GM12878 (cell line): ENCODE measurements around the gene HSF5. TPM values are rescaled to one million over a fixed set of nuclear protein-coding genes. Genes with fewer than 3 reads are reported as not detected.

Experiments used
- ATAC-seq: fragments of 200-7000 bp; cut with Tn5 transposase; 3 replicates; pipeline ENCODE4 v1.9.1; 2020; ENCODE audit warnings: mild to moderate bottlenecking, moderate library complexity
- BruUV-seq: library from RNA; stranded (reverse); fragments of 400-500 nt; replicated peaks from 2 replicates; lab custom pipeline; 2021; lab: Mats Ljungman, UMichigan
- CTCF ChIA-PET: fragments of 300-600 bp; sonication (Branson Sonifier 250); formaldehyde crosslinking; extraction: SDS; loops from one replicate; lab custom pipeline; 2021; ENCODE audit warnings: inconsistent platforms; lab: Yijun Ruan, JAX
- POLR2A ChIA-PET: fragments of 350-600 bp; formaldehyde crosslinking; extraction: SDS; loops from one replicate; lab custom pipeline; 2021; ENCODE audit warnings: inconsistent platforms; lab: Charles Lee
- RAD21 ChIA-PET: fragments of 300-600 bp; sonication (Branson Sonifier 250); formaldehyde crosslinking; loops from one replicate; lab custom pipeline; 2023; ENCODE audit warnings: antibody characterized with exemption; ENCODE audit not compliant: unreplicated experiment; lab: Charles Lee
- SMC1A ChIA-PET: fragments of 300-600 bp; sonication (Branson Sonifier 250); formaldehyde crosslinking; loops from one replicate; lab custom pipeline; 2023; ENCODE audit not compliant: unreplicated experiment, uncharacterized antibody; lab: Charles Lee
- DNase-seq: peaks from one replicate; pipeline ENCODE4 v3.0.0-alpha.2; 2011; ENCODE audit warnings: low read depth, low spot score
- FAIRE-seq: peaks from 3 replicates; lab custom pipeline; 2011; peaks lifted over from hg19 to GRCh38; lab: Jason Lieb, UNC
- H2AFZ ChIP-seq: 2 replicates; pipeline ENCODE4 v1.6.0; 2011; ENCODE audit warnings: low read depth, low read length, control low read depth; ENCODE audit not compliant: control insufficient read depth
- H3K27ac ChIP-seq: 2 replicates; pipeline ENCODE4 v1.5.1; 2011; ENCODE audit warnings: control low read depth; ENCODE audit not compliant: control insufficient read depth, insufficient read depth
- H3K27me3 ChIP-seq, 2 experiments: replicated peaks in 1 of 2; 2 replicates each; pipeline versions ENCODE4 v1.6.0 to v1.6.1; 2011; ENCODE audit warnings: low read length in 1 of 2; ENCODE audit not compliant: control insufficient read depth in 2 of 2, insufficient read depth in 2 of 2
- H3K36me3 ChIP-seq, 2 experiments: 2 replicates each; pipeline ENCODE4 v1.5.1; 2011; ENCODE audit warnings: low read length in 1 of 2; ENCODE audit not compliant: control insufficient read depth in 2 of 2, insufficient read depth in 2 of 2
- H3K4me1 ChIP-seq: 2 replicates; pipeline ENCODE4 v1.6.1; 2011; ENCODE audit warnings: mild to moderate bottlenecking, low read length, moderate library complexity, mixed read lengths; ENCODE audit not compliant: control insufficient read depth, insufficient read depth
- H3K4me2 ChIP-seq: 2 replicates; pipeline ENCODE4 v1.6.0; 2011; ENCODE audit warnings: control low read depth; ENCODE audit not compliant: control insufficient read depth, insufficient read depth
- H3K4me3 ChIP-seq: fragments of 200-600 bp; sonication (generic); 2 replicates; pipeline ENCODE4 v1.5.1; 2016
- H3K79me2 ChIP-seq: 2 replicates; pipeline ENCODE4 v1.6.0; 2011; ENCODE audit warnings: low read length; ENCODE audit not compliant: control insufficient read depth, insufficient read depth
- H3K9ac ChIP-seq: 2 replicates; pipeline ENCODE4 v1.8.0; 2011; ENCODE audit warnings: low read length, control low read depth, mixed read lengths; ENCODE audit not compliant: control insufficient read depth, insufficient read depth
- H3K9me3 ChIP-seq: replicated peaks from 3 replicates; pipeline ENCODE4 v1.5.1; 2011; ENCODE audit warnings: mild to moderate bottlenecking, low read length; ENCODE audit not compliant: control insufficient read depth, insufficient read depth
- H4K20me1 ChIP-seq: 2 replicates; pipeline ENCODE4 v1.6.0; 2011; ENCODE audit not compliant: control insufficient read depth, insufficient read depth
- CREM ChIP-seq: IDR thresholded peaks from 2 replicates; pipeline ENCODE4 v1.6.1; 2014; ENCODE audit warnings: antibody characterized with exemption, low read depth
- EED ChIP-seq: sonication (generic); IDR thresholded peaks from 2 replicates; pipeline ENCODE4 v1.6.1; 2016; ENCODE audit warnings: antibody characterized with exemption, low read depth
- HDAC6 ChIP-seq: fragments of 200-600 bp; sonication (generic); IDR thresholded peaks from one replicate; pipeline ENCODE4 v1.8.0; 2017; ENCODE audit warnings: antibody characterized with exemption; ENCODE audit not compliant: unreplicated experiment
- IKZF1 ChIP-seq: fragments of 450-650 bp; conservative IDR thresholded peaks from 2 replicates; pipeline ENCODE4 v1.6.1; 2017; ENCODE audit warnings: antibody characterized with exemption, mild to moderate bottlenecking
- KLF5 ChIP-seq: fragments of 450-650 bp; IDR thresholded peaks from 2 replicates; pipeline ENCODE4 v1.6.1; 2014; ENCODE audit warnings: mild to moderate bottlenecking; ENCODE audit not compliant: partially characterized antibody
- MYB ChIP-seq: fragments of 150-350 bp; IDR thresholded peaks from 2 replicates; pipeline ENCODE4 v1.6.1; 2014; ENCODE audit warnings: mild to moderate bottlenecking, low read depth, low read length, borderline replicate concordance
- ZBED1 ChIP-seq: IDR thresholded peaks from 2 replicates; pipeline ENCODE4 v1.6.1; 2016; ENCODE audit warnings: borderline replicate concordance
- WGBS: methylation state at CpG from one replicate; pipeline ENCODE4 v1.1.6; 2016; ENCODE audit warnings: low lambda C conversion rate; ENCODE audit not compliant: insufficient replicate concordance, insufficient coverage; ENCODE audit errors: missing lambda C conversion rate; 5-methylcytosine and 5-hydroxymethylcytosine counted together
- in situ Hi-C: fragments of 300-500 bp; cut with MboI; formaldehyde crosslinking; loops from 9 replicates; pipeline ENCODE4 v1.14.3; 2018; ENCODE audit warnings: mixed read lengths
- intact Hi-C: fragments of 100-400 bp; cut with micrococcal nuclease; formaldehyde crosslinking; loops from one replicate; pipeline ENCODE4 v1.14.2; 2022; ENCODE audit not compliant: unreplicated experiment
- polyA plus RNA-seq, 11 experiments: library from polyadenylated mRNA; depleted of rRNA in 4 of 11; unstranded in 6 of 11; stranded (reverse) in 5 of 11; fragments of >200 nt; fragmentation: Nextera tagmentation in 4 of 11; fragmentation: Illumina TruSeq in 1 of 11; extraction: Ambion mirVana in 4 of 11; extraction: Trizol in 1 of 11; gene quantifications; 1 replicate in 1 of 11; 2 replicates in 10 of 11; pipeline versions ENCODE4 v1.2.1 to v1.2.3, GENCODE V29; 2011 to 2016; ENCODE audit warnings: inconsistent platforms in 2 of 11, missing spikeins in 2 of 11, low read depth in 1 of 11
- total RNA-seq, 4 experiments: library from RNA; depleted of rRNA in 3 of 4; stranded (reverse); fragments of >200 nt in 3 of 4; fragmentation: Illumina TruSeq in 1 of 4; extraction: Trizol in 1 of 4; gene quantifications; 2 replicates each; pipeline versions ENCODE4 v1.2.1 to v1.2.3, GENCODE V29; 2013 to 2021
- TF ChIP-seq, protein P1 (sequence below): fragments of 450-650 bp; IDR thresholded peaks from 2 replicates; pipeline ENCODE4 v1.6.1; 2017; ENCODE audit warnings: mild to moderate bottlenecking, moderate library complexity
- TF ChIP-seq, protein P2 (sequence below): fragments of 450-650 bp; IDR thresholded peaks from 2 replicates; pipeline ENCODE4 v1.6.1; 2018; ENCODE audit warnings: borderline replicate concordance, mild to moderate bottlenecking; ENCODE audit not compliant: partially characterized antibody

The HSF5 gene
- total and polyA plus RNA-seq, 10 of the 15 experiments (the other 5 are each of a cell fraction or from before 2014, with no cell fraction given) = 0.02 to 0.18 (median 0.06) TPM; not detected in 4

- Histone ChIP-seq H3K9me3 (no peaks in the 10 kb centered on the region), H3K4me2 (peak overlapping the region; percentile 79; the same call in 1 of the 2 replicates), H3K27ac (no peak overlapping the region), H3K9ac (no peak overlapping the region), H4K20me1 (no peaks in the 10 kb centered on the region), H3K36me3 (no peaks in the 10 kb centered on the region), H3K27me3 (peaks cover 4 to 6% of the 10 kb centered on the region in 2 experiments; a peak in 3 of 4 replicates), H3K79me2 (no peaks in the 10 kb centered on the region), H3K4me3 (peak overlapping the region; percentile 47; the same call in 1 of the 2 replicates), H3K4me1 (no peaks in the 10 kb centered on the region), H2AFZ (no peak overlapping the region)
- TF ChIP-seq, protein P1, sequence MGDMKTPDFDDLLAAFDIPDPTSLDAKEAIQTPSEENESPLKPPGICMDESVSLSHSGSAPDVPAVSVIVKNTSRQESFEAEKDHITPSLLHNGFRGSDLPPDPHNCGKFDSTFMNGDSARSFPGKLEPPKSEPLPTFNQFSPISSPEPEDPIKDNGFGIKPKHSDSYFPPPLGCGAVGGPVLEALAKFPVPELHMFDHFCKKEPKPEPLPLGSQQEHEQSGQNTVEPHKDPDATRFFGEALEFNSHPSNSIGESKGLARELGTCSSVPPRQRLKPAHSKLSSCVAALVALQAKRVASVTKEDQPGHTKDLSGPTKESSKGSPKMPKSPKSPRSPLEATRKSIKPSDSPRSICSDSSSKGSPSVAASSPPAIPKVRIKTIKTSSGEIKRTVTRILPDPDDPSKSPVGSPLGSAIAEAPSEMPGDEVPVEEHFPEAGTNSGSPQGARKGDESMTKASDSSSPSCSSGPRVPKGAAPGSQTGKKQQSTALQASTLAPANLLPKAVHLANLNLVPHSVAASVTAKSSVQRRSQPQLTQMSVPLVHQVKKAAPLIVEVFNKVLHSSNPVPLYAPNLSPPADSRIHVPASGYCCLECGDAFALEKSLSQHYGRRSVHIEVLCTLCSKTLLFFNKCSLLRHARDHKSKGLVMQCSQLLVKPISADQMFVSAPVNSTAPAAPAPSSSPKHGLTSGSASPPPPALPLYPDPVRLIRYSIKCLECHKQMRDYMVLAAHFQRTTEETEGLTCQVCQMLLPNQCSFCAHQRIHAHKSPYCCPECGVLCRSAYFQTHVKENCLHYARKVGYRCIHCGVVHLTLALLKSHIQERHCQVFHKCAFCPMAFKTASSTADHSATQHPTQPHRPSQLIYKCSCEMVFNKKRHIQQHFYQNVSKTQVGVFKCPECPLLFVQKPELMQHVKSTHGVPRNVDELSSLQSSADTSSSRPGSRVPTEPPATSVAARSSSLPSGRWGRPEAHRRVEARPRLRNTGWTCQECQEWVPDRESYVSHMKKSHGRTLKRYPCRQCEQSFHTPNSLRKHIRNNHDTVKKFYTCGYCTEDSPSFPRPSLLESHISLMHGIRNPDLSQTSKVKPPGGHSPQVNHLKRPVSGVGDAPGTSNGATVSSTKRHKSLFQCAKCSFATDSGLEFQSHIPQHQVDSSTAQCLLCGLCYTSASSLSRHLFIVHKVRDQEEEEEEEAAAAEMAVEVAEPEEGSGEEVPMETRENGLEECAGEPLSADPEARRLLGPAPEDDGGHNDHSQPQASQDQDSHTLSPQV = no peak
- no peak for TF ChIP-seq IKZF1
- TF ChIP-seq ZBED1 = no peak
- no peak for TF ChIP-seq MYB
- TF ChIP-seq CREM = no peak
- TF ChIP-seq, protein P2, sequence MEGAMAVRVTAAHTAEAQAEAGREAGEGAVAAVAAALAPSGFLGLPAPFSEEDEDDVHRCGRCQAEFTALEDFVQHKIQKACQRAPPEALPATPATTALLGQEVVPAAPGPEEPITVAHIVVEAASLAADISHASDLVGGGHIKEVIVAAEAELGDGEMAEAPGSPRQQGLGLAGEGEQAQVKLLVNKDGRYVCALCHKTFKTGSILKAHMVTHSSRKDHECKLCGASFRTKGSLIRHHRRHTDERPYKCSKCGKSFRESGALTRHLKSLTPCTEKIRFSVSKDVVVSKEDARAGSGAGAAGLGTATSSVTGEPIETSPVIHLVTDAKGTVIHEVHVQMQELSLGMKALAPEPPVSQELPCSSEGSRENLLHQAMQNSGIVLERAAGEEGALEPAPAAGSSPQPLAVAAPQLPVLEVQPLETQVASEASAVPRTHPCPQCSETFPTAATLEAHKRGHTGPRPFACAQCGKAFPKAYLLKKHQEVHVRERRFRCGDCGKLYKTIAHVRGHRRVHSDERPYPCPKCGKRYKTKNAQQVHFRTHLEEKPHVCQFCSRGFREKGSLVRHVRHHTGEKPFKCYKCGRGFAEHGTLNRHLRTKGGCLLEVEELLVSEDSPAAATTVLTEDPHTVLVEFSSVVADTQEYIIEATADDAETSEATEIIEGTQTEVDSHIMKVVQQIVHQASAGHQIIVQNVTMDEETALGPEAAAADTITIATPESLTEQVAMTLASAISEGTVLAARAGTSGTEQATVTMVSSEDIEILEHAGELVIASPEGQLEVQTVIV = no peak
- no peak for TF ChIP-seq KLF5
- TF ChIP-seq EED = no peak
- TF ChIP-seq HDAC6 = no peak
- ATAC-seq (no peak), DNase-seq (no peak), FAIRE-seq (no peak)
- SMC1A ChIA-PET = interaction anchor here (1.7 kb wide), 1 partner anchor 35 kb away, joined by 4 read pairs; no protein-coding TSS in a partner anchor
- WGBS = 54% methylated on average over 3 of the region's 3 CpGs
- no TSS peak for BruUV-seq
- POLR2A ChIA-PET = interaction anchor here (0.9 kb wide), 1 partner anchor 15 kb away, joined by 3 read pairs; no protein-coding TSS in a partner anchor
- intact Hi-C loops (no loop called here), in situ Hi-C loops (no loop called here)
- CTCF ChIA-PET = interaction anchor here (0.5 to 2.6 kb wide), 3 partner anchors 14 to 696 kb away, joined by 3 to 12 read pairs (median 5); no protein-coding TSS in a partner anchor
- RAD21 ChIA-PET = no interaction called here
Measured at GRCh38 chr17:58532555-58532951, 44.3 kb upstream of the HSF5 start.
